BLaER1 treated with 17β-estradiol and CSF1 and Interleukin-3, amounts not matched to agents 10 nM and 100 nM (cell line): Measurements from ENCODE around the gene SDK2.
"Not testable (repeated sequence)": the region's sequence is repeated elsewhere in the genome, so short reads cannot be mapped to it uniquely, and the experiment has no call there.

Experiments used
- H3K27ac ChIP-seq, 11 experiments: shearing (Covaris generic); formaldehyde crosslinking; 2 replicates each; pipeline ENCODE4 v1.8.1; 2022
- H3K27me3 ChIP-seq, 11 experiments: shearing (Covaris generic); formaldehyde crosslinking; 2 replicates each; pipeline ENCODE4 v1.8.1; 2022
- H3K36me3 ChIP-seq, 11 experiments: shearing (Covaris generic); formaldehyde crosslinking; 2 replicates each; pipeline ENCODE4 v1.8.1; 2022
- H3K4me1 ChIP-seq, 10 experiments: shearing (Covaris generic); formaldehyde crosslinking; 2 replicates each; pipeline ENCODE4 v1.8.1; 2022
- H3K4me2 ChIP-seq, 11 experiments: shearing (Covaris generic); formaldehyde crosslinking; 2 replicates each; pipeline ENCODE4 v1.8.1; 2022
- H3K4me3 ChIP-seq, 10 experiments: shearing (Covaris generic); formaldehyde crosslinking; 2 replicates each; pipeline ENCODE4 v1.8.1; 2022
- H3K9ac ChIP-seq, 11 experiments: shearing (Covaris generic); formaldehyde crosslinking; 2 replicates each; pipeline ENCODE4 v1.8.1; 2022
- H3K9me3 ChIP-seq, 11 experiments: shearing (Covaris generic); formaldehyde crosslinking; replicated peaks in 1 of 11; 2 replicates each; pipeline ENCODE4 v1.8.1; 2022
- H4K20me1 ChIP-seq, 11 experiments: shearing (Covaris generic); formaldehyde crosslinking; 2 replicates each; pipeline ENCODE4 v1.8.1; 2022
- Cebpa-rat ChIP-seq, 11 experiments: shearing (Covaris generic); IDR thresholded peaks; 2 replicates each; pipeline ENCODE4 v1.8.1; 2022

Gene SDK2

GRCh38 chr17:73455050-73455687, 189.1 kb downstream of the SDK2 start:
- Histone ChIP-seq H3K9ac (no peak overlapping the region), H3K4me2 (no peak overlapping the region), H3K4me1 (no peaks in the 10 kb centered on the region; a peak in 1 of 20 replicates), H3K27me3 (no peaks in the 10 kb centered on the region), H3K4me3 (no peak overlapping the region), H4K20me1 (no peaks in the 10 kb centered on the region), H3K27ac (no peak overlapping the region), H3K9me3 (peaks cover 3 to 18% (median 6%) of the 10 kb centered on the region in 11 experiments; a peak in 12 of 22 replicates), H3K36me3 (peaks cover 0 to 15% (median 0%) of the 10 kb centered on the region in 11 experiments; a peak in 8 of 22 replicates)
- no peak for TF ChIP-seq Cebpa-rat (IDR thresholded peaks at IDR 0.05)

- H3K4me3 ChIP-seq, H3K9ac ChIP-seq, H3K27ac ChIP-seq, H3K4me1 ChIP-seq, H4K20me1 ChIP-seq, H3K27me3 ChIP-seq, H3K4me2 ChIP-seq: not testable (repeated sequence)
- Histone ChIP-seq H3K36me3 (peaks cover 0 to 18% (median 0%) of the 10 kb centered on the region in 11 experiments; a peak in 8 of 22 replicates), H3K9me3 (peaks cover 3 to 13% (median 4%) of the 10 kb centered on the region in 11 experiments; a peak in 10 of 22 replicates)
Observed at GRCh38 chr17:73453494-73453893, 190.8 kb downstream of the SDK2 start.

GRCh38 chr17:73453090-73453489, 191.2 kb downstream of the SDK2 start:
- H3K4me3 ChIP-seq: no peak overlapping the region
- H3K9ac ChIP-seq: no peak overlapping the region
- H3K4me1 ChIP-seq: no peaks in the 10 kb centered on the region; a peak in 1 of 20 replicates
- no peak overlapping the region for H3K27ac ChIP-seq
- no peaks in the 10 kb centered on the region for H4K20me1 ChIP-seq
- TF ChIP-seq Cebpa-rat (IDR thresholded peaks at IDR 0.05): no peak
- H3K36me3 ChIP-seq: peaks cover 0 to 16% (median 0%) of the 10 kb centered on the region in 11 experiments; a peak in 8 of 22 replicates
- H3K4me2 ChIP-seq: no peak overlapping the region
- H3K9me3 ChIP-seq: peaks cover 3 to 13% (median 4%) of the 10 kb centered on the region in 11 experiments; a peak in 10 of 22 replicates
- H3K27me3 ChIP-seq: no peaks in the 10 kb centered on the region

GRCh38 chr17:73452009-73452408, 192.2 kb downstream of the SDK2 start:
- Histone ChIP-seq H3K4me3 (no peak overlapping the region), H4K20me1 (no peaks in the 10 kb centered on the region), H3K4me2 (no peak overlapping the region), H3K36me3 (peaks cover 0 to 15% (median 0%) of the 10 kb centered on the region in 11 experiments; a peak in 8 of 22 replicates), H3K9ac (no peak overlapping the region), H3K9me3 (peaks cover 3 to 13% (median 4%) of the 10 kb centered on the region in 11 experiments; a peak in 10 of 22 replicates), H3K4me1 (no peaks in the 10 kb centered on the region), H3K27ac (no peak overlapping the region), H3K27me3 (no peaks in the 10 kb centered on the region)
- TF ChIP-seq Cebpa-rat (IDR thresholded peaks at IDR 0.05): no peak

GRCh38 chr17:73447319-73447718, 196.9 kb downstream of the SDK2 start:
- Histone ChIP-seq H3K9ac (no peak overlapping the region), H3K4me3 (no peak overlapping the region), H3K27ac (no peak overlapping the region), H3K27me3 (no peaks in the 10 kb centered on the region), H3K9me3 (no peaks in the 10 kb centered on the region), H3K4me1 (no peaks in the 10 kb centered on the region), H3K36me3 (peaks cover 0 to 3% (median 0%) of the 10 kb centered on the region in 11 experiments; a peak in 4 of 22 replicates), H3K4me2 (no peak overlapping the region), H4K20me1 (no peaks in the 10 kb centered on the region)
- TF ChIP-seq Cebpa-rat (IDR thresholded peaks at IDR 0.05): no peak

- H3K4me3 ChIP-seq: no peak overlapping the region
- TF ChIP-seq Cebpa-rat (IDR thresholded peaks at IDR 0.05): no peak
- H3K4me1 ChIP-seq: no peaks in the 10 kb centered on the region
- no peaks in the 10 kb centered on the region for H4K20me1 ChIP-seq
- H3K36me3 ChIP-seq: peaks cover 0 to 3% (median 0%) of the 10 kb centered on the region in 11 experiments; a peak in 3 of 22 replicates
- H3K9ac ChIP-seq: peak overlapping the region in 1 of 11 experiments; percentile 9; a peak in 1 of 22 replicates
- no peaks in the 10 kb centered on the region for H3K9me3 ChIP-seq
- no peak overlapping the region for H3K27ac ChIP-seq
- no peak overlapping the region for H3K4me2 ChIP-seq
- no peaks in the 10 kb centered on the region for H3K27me3 ChIP-seq
Observed at GRCh38 chr17:73446617-73447016, 197.6 kb downstream of the SDK2 start.

GRCh38 chr17:73445466-73445865, 198.8 kb downstream of the SDK2 start:
- Histone ChIP-seq H3K27ac (no peak overlapping the region), H3K4me2 (no peak overlapping the region), H3K4me3 (no peak overlapping the region), H3K36me3 (peaks cover 0 to 3% (median 0%) of the 10 kb centered on the region in 11 experiments; a peak in 3 of 22 replicates), H3K9me3 (no peaks in the 10 kb centered on the region; a peak in 1 of 22 replicates), H3K9ac (no peak overlapping the region), H4K20me1 (no peaks in the 10 kb centered on the region), H3K27me3 (no peaks in the 10 kb centered on the region), H3K4me1 (no peaks in the 10 kb centered on the region)
- no peak for TF ChIP-seq Cebpa-rat (IDR thresholded peaks at IDR 0.05)

- Histone ChIP-seq H3K9me3 (no peaks in the 10 kb centered on the region; a peak in 1 of 22 replicates), H3K27me3 (no peaks in the 10 kb centered on the region), H3K27ac (no peak overlapping the region), H3K36me3 (no peaks in the 10 kb centered on the region; a peak in 3 of 22 replicates), H3K4me1 (no peaks in the 10 kb centered on the region), H3K4me2 (no peak overlapping the region), H4K20me1 (no peaks in the 10 kb centered on the region), H3K4me3 (no peak overlapping the region), H3K9ac (no peak overlapping the region)
- no peak for TF ChIP-seq Cebpa-rat (IDR thresholded peaks at IDR 0.05)
Observed at GRCh38 chr17:73444021-73444420, 200.2 kb downstream of the SDK2 start.

GRCh38 chr17:73439597-73439996, 204.6 kb downstream of the SDK2 start:
- H3K9me3 ChIP-seq: no peaks in the 10 kb centered on the region; a peak in 1 of 22 replicates
- H3K4me3 ChIP-seq: no peak overlapping the region
- H3K36me3 ChIP-seq: no peaks in the 10 kb centered on the region; a peak in 4 of 22 replicates
- no peak overlapping the region for H3K27ac ChIP-seq
- H4K20me1 ChIP-seq: no peaks in the 10 kb centered on the region
- no peak for TF ChIP-seq Cebpa-rat (IDR thresholded peaks at IDR 0.05)
- H3K4me1 ChIP-seq: no peaks in the 10 kb centered on the region
- H3K27me3 ChIP-seq: no peaks in the 10 kb centered on the region
- no peak overlapping the region for H3K4me2 ChIP-seq
- no peak overlapping the region for H3K9ac ChIP-seq

GRCh38 chr17:73437826-73438225, 206.4 kb downstream of the SDK2 start:
- TF ChIP-seq Cebpa-rat (IDR thresholded peaks at IDR 0.05): no peak
- Histone ChIP-seq H3K36me3 (no peaks in the 10 kb centered on the region; a peak in 5 of 22 replicates), H3K4me2 (no peak overlapping the region), H3K4me1 (no peaks in the 10 kb centered on the region), H3K4me3 (no peak overlapping the region), H4K20me1 (no peaks in the 10 kb centered on the region), H3K27me3 (no peaks in the 10 kb centered on the region), H3K9me3 (no peaks in the 10 kb centered on the region; a peak in 1 of 22 replicates), H3K27ac (no peak overlapping the region), H3K9ac (no peak overlapping the region)
